Endothelial cell of umbilical vein (primary cell): ENCODE measurements around the gene MYO7B.

Experiments
- CTCF ChIP-seq, 2 donors: IDR thresholded peaks; 1 replicate in 1 of 2; 2 replicates in 1 of 2; pipeline ENCODE4 v1.5.1; 2011; ENCODE audit warnings: low read length in 2 of 2, mild to moderate bottlenecking in 2 of 2, moderate library complexity in 2 of 2, control low read depth in 1 of 2, inconsistent platforms in 1 of 2, low read depth in 1 of 2; ENCODE audit not compliant: insufficient read depth in 1 of 2; ENCODE audit errors: extremely low read depth in 1 of 2
- EZH2 ChIP-seq: IDR thresholded peaks from 2 replicates; pipeline ENCODE4 v1.6.1; 2012; ENCODE audit warnings: borderline replicate concordance, low read depth, mild to moderate bottlenecking, moderate library complexity, low read length, inconsistent platforms; ENCODE audit not compliant: severe bottlenecking
- POLR2A ChIP-seq: IDR thresholded peaks from 2 replicates; pipeline ENCODE4 v1.6.1; 2012; ENCODE audit warnings: low read depth, mild to moderate bottlenecking, control low read depth, low read length
- POLR2AphosphoS5 ChIP-seq: IDR thresholded peaks from 2 replicates; pipeline ENCODE4 v1.6.1; 2012; ENCODE audit warnings: low read depth, mild to moderate bottlenecking, control low read depth, low read length, moderate library complexity; ENCODE audit not compliant: insufficient read depth

- TF ChIP-seq POLR2AphosphoS5: no peak
- no peak for TF ChIP-seq CTCF (IDR thresholded peaks at IDR 0.05; ENCODE audit: extremely low read depth in 1 of 2, insufficient read depth in 1 of 2, low read depth in 1 of 2, low read length in 2 of 2)
- TF ChIP-seq POLR2A: no peak
- no peak for TF ChIP-seq EZH2
Measured at GRCh38 chr2:127520424-127520823, 15.1 kb upstream of the MYO7B start.
